Kidney (tissue), 14 donors: Measurements from ENCODE around the gene GNB3. TPM values are rescaled to one million over a fixed set of nuclear protein-coding genes. Genes with fewer than 3 reads are reported as not detected.

Experiments
- DNase-seq, 5 donors: peaks; one replicate each; pipeline ENCODE4 v3.0.0-alpha.2; 2013 to 2020
- FAIRE-seq: peaks from 2 replicates; lab custom pipeline; 2012; peaks lifted over from hg19 to GRCh38; lab: Jason Lieb, UNC
- H3K27ac ChIP-seq, 2 donors: one replicate each; pipeline ENCODE4 v1.7.0; 2013; ENCODE audit warnings: low read depth in 2 of 2, low read length in 2 of 2, inconsistent platforms in 1 of 2
- H3K27me3 ChIP-seq: one replicate; pipeline ENCODE4 v1.7.1; 2013; ENCODE audit warnings: low read length, inconsistent platforms; ENCODE audit not compliant: control insufficient read depth, insufficient read depth
- H3K36me3 ChIP-seq, 3 donors: one replicate each; pipeline versions ENCODE4 v1.7.0 to v1.7.1; 2013; ENCODE audit warnings: low read length in 3 of 3, control low read depth in 1 of 3, inconsistent platforms in 1 of 3; ENCODE audit not compliant: insufficient read depth in 3 of 3, control insufficient read depth in 2 of 3
- H3K4me1 ChIP-seq, 3 donors: one replicate each; pipeline versions ENCODE4 v1.7.0 to v1.7.1; 2013; ENCODE audit warnings: low read length in 3 of 3, inconsistent platforms in 1 of 3, low read depth in 1 of 3; ENCODE audit not compliant: control insufficient read depth in 2 of 3, insufficient read depth in 2 of 3
- H3K4me3 ChIP-seq, 3 donors: one replicate each; pipeline versions ENCODE4 v1.7.0 to v1.8.1; 2013; ENCODE audit warnings: low read length in 3 of 3, control low read depth in 1 of 3, inconsistent platforms in 1 of 3
- H3K9ac ChIP-seq, 3 donors: one replicate each; pipeline versions ENCODE4 v1.7.0 to v1.7.1; 2013; ENCODE audit warnings: low read length in 3 of 3, control low read depth in 1 of 3, inconsistent platforms in 1 of 3
- H3K9me3 ChIP-seq, 3 donors: one replicate each; pipeline versions ENCODE4 v1.7.0 to v1.7.1; 2013; ENCODE audit warnings: low read length in 3 of 3, control low read depth in 1 of 3, inconsistent platforms in 1 of 3; ENCODE audit not compliant: control insufficient read depth in 2 of 3, insufficient read depth in 1 of 3
- CTCF ChIP-seq: IDR thresholded peaks from 3 replicates; pipeline ENCODE4 v1.5.1; 2012; ENCODE audit warnings: mild to moderate bottlenecking, moderate library complexity, borderline replicate concordance; ENCODE audit not compliant: insufficient read depth; ENCODE audit errors: extremely low read depth
- intact Hi-C: fragments of 100-400 bp; cut with DNase I; formaldehyde crosslinking; loops from one replicate; pipeline ENCODE4 v1.11.1; 2022
- polyA plus RNA-seq: library from polyadenylated mRNA; stranded (reverse); fragments of 350-450 nt; fragmentation: Illumina TruSeq; extraction: RNeasy Lipid Tissue Mini Kit (QIAGEN cat#74804); gene quantifications from one replicate; pipeline ENCODE4 v1.2.3, GENCODE V29; 2014; ENCODE audit warnings: low read depth, low replicate concordance; ENCODE audit not compliant: insufficient read depth
- total RNA-seq: library from RNA; stranded (reverse); fragmentation: NEBNext Ultra II Directional; extraction: Animal tissue kit (Norgen Biotek cat#: 25700); gene quantifications from one replicate; pipeline ENCODE4 v1.2.1, GENCODE V29; 2021
- donor health status: control.
- donor health status: control.
- donor health status: control.
- donor health status: control.
- donor health status: control.
- donor health status: DM: yes; HTN: yes; CAD: no.
- donor health status: Normal renal cell carcinoma (clear cell type).

The GNB3 gene
- total and polyA plus RNA-seq, 2 donors from 2014 or later, result 1.4 to 2.6 TPM

- peaks cover 0 to 23% (median 0%) of the 10 kb centered on the region in 3 donors for H3K4me1 ChIP-seq
- TF ChIP-seq CTCF, result no peak
- H3K9ac ChIP-seq, result no peak overlapping the region
- no peak overlapping the region for H3K27ac ChIP-seq
- peak in 2 of 5 donors; percentile 67 to 79 for DNase-seq
- no peaks in the 10 kb centered on the region for H3K36me3 ChIP-seq
- intact Hi-C loops, result loop anchor here (10.0 kb wide), 1 partner anchor 72 kb away; the partner anchor contains the start of gene MLF2
- no peaks in the 10 kb centered on the region for H3K27me3 ChIP-seq
- no peaks in the 10 kb centered on the region for H3K9me3 ChIP-seq
- no peak for FAIRE-seq
- H3K4me3 ChIP-seq, result no peak overlapping the region
These were observed 13.8 kb upstream of the GNB3 start for GRCh38 chr12:6826734-6827436.

GRCh38 chr12:6827437-6827911, 13.3 kb upstream of the GNB3 start:
- Histone ChIP-seq H3K9ac (no peak overlapping the region), H3K4me1 (peaks cover 0 to 17% (median 0%) of the 10 kb centered on the region in 3 donors), H3K9me3 (no peaks in the 10 kb centered on the region), H3K27ac (no peak overlapping the region), H3K36me3 (no peaks in the 10 kb centered on the region), H3K4me3 (no peak overlapping the region), H3K27me3 (no peaks in the 10 kb centered on the region)
- TF ChIP-seq CTCF, result no peak
- intact Hi-C loops, result loop anchor here (10.0 kb wide), 1 partner anchor 73 kb away; the partner anchor contains the start of gene MLF2
- DNase-seq (peak; percentile 91 to 96 (median 94)), FAIRE-seq (no peak)

GRCh38 chr12:6827982-6828780, 12.5 kb upstream of the GNB3 start, which contains the start of gene P3H3:
Gene P3H3 (plus strand): TSS chr12:6828407. CDS start chr12:6828441, 34 bp downstream.
- H3K4me1 ChIP-seq, result peaks cover 0 to 17% (median 0%) of the 10 kb centered on the region in 3 donors
- DNase-seq (peak; percentile 71 to 86 (median 84)), FAIRE-seq (no peak)
- peak within 1 kb of the TSS; percentile 47 to 81 (median 79) for H3K4me3 ChIP-seq
- peak within 1 kb of the TSS; percentile 59 to 80 (median 68) for H3K9ac ChIP-seq
- H3K36me3 ChIP-seq, result no peaks in the 10 kb centered on the region
- H3K9me3 ChIP-seq, result no peaks in the 10 kb centered on the region
- no peak for TF ChIP-seq CTCF
- H3K27me3 ChIP-seq, result no peaks in the 10 kb centered on the region
- H3K27ac ChIP-seq, result peak within 1 kb of the TSS; percentile 20 to 67
- intact Hi-C loops, result loop anchor here (10.0 kb wide), 1 partner anchor 73 kb away; the partner anchor contains the start of gene MLF2
